IPS DF 19.7 (cell line): ENCODE results near the gene MAEA.

ENCODE experiments used
- DNase-seq: peaks from one replicate; pipeline ENCODE4 v3.0.0-alpha.2; 2013; ENCODE audit warnings: low read depth, low spot score

The MAEA gene

DNA sequence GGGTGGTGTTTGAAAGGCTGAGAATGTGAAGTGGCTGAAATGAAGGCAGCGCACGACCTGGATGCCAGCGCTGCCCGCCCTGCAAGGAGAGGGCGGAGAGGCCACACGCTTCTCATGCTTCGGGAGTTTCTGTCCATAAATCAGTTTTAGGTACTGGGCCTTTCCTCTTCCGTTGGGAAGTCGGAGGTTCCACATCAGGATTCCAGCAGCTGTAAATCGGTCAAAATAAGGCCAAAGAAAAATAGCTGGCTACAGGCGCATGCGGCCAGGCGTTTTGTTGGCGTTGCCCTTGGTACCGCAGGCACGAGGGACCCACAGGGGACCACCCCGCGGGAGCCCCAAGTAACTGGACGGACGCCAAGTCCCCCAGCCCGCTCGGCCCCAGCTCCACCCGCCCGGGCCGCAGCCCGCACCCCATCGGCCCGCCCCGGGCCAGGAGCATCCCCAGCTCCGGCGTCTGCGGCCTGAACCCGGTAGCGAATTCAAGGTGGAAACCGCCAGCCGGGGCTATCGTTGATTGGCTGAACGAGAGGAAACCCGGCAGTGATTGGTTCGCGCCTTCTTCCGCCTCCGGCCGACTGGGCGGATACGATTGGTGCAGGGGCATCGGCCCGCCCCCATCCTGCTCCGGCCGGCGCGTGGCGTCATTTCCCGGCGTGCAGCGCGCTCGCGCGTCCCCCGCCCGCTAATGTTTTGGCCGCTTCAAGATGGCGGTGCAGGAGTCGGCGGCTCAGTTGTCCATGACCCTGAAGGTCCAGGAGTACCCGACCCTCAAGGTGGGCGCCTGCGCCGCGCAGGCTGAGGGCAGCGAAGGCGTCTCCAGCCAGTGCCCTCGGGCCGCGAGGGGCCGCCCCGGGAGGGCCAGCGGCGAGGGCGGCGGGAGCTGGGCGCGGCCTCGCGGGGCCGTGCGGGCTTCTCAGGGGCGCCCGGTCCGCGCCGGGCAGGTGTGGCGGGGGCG is at the start of gene MAEA:
TSS of gene MAEA (plus strand) at position 685 of the 958 bp plus-strand sequence. CDS start at position 708, 23 bp downstream.
- DNase-seq = peak; percentile 89

DNA sequence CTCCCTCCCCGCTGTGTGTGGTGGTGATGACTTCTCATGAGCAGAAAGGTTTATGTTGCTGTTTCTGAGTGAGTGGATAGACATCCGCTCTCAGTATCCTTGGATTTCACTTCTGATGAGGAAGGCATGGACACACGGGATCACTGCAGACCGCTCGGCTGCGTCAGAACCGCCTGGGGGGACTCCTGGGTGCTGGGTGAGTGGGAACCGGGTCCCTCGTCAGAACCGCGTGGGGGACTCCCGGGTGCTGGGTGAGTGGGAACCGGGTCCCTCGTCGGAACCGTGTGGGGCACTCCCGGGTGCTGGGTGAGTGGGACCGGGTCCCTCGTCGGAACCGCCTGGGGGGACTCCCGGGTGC is 49.8 kb upstream of the MAEA start:
- no peak for DNase-seq

DNA sequence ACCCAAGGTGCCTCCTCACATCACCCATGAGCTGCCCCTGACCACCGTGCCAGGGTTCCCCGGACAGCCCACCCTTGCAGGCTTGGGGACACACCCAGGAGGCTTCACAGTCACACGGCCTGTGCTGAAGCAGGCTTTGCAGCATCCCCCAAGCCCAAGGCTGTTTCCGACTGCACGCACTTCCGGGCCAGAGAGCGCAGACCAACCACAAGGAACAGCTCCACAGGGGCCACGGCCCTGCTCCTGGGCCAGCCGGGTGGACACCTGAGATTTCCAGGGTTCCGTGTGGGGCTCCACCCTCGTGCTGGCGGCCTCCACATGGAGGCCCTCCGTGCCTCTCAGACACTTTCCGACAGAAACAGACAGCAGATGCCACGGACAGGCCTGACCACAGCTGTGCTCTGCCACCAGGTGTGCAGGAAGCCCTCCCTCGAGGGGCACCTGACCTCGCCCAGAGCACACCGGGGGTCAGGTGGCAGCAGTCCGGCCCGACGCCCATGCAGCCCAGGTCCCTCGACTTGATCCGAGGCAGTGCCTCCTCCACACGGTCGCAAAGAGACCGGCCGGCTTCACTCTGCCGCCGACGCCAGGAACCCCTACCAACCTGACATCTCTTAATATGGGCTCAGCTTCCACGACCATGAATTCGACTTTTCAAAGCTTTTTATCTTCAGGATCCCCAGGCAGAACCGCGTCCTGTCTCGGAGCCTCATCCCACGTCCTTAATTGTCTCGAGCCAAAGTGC is 48.8 kb upstream of the MAEA start:
- DNase-seq = no peak

DNA sequence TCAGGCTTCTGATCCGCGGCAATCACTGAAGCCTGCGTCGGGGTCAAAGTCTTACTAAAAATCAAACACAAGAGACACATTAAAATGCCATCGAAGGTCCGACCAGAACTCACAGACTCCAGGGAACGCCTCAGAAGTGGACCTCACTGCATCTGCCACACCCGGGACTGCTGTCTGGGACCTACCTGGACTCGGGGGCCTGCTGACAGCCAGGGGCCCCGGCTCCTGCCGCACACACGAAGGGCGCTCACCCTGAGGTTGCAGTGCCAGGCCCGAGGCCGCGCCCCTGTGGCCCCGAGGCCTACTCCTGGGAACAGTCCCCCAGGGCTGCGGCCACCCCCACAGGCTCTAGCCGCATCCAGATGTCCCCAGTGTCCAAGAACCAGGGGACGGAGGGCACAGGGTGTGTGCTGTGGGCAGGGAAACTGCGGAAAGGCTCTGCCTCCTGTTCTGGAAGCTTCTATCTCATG is 48.2 kb upstream of the MAEA start:
- no peak for DNase-seq

DNA sequence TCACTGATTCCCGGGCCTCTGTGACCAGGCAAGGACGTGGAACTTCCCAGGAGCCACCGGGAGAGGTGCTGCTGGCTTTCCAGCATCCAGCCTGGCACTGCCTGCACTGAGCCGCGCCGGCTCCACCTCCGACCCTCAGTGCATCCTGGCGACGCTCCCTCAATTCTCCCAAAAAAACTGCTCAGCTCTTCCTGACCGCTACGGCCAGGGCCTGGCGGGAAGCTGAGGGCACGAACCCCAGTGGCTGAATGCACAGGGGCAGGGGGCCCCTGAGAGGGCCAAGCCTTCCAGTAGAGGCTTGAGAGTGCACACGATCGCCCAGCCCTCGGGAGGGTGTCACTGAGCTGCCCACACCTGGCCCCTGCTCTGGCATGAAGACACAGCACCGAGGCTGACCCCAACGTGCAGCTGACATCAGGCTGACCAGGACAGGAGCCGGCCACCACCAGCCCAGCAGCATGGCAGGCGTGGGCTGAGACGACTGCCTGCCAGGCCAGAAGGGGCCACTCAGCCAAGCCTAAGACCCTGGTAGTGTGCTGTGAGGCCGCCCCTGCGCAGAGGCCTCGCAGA is 47.7 kb upstream of the MAEA start:
- no peak for DNase-seq

DNA sequence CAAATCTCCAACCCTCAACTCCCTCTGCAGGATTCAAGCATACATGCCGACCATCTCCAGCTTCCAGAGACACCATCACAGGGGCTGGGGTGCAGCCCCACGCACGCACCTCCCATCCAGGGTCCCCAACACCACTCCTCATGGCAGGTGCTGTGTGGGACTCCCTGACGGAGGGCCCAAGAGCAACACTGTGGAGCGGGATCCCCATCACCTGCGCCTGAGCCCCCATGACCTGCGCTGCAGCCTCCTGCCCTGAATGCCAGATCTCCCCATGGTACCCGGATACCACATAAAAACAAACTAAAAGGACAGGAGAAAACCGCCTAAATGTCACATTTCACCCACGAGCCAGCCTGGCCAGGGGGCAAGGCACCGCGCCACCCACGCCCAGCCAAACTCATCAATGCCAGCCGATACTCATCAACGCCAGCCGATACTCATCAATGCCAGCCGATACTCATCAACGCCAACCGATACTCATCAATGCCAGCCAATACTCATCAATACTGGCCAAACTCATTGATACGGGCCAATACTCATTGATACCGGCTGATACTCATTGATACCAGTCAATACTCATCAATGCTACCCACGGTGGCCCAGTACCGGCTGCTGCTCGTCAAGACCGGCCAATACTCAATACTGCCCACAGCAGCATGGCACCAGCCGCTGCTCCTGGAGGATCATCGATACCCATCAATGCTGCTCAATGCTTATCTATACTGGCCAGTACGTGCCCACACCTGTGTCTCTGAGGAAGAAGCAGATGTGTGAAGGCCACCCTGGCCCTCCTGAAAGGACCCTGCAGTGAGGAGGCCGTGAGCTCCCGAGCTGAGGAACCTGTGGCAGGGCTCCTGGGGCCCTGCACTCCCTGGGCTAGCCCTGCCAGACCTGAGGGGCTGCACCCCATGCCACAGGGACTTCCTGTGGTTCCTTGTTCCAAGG is 46.9 kb upstream of the MAEA start:
- DNase-seq = no peak

DNA sequence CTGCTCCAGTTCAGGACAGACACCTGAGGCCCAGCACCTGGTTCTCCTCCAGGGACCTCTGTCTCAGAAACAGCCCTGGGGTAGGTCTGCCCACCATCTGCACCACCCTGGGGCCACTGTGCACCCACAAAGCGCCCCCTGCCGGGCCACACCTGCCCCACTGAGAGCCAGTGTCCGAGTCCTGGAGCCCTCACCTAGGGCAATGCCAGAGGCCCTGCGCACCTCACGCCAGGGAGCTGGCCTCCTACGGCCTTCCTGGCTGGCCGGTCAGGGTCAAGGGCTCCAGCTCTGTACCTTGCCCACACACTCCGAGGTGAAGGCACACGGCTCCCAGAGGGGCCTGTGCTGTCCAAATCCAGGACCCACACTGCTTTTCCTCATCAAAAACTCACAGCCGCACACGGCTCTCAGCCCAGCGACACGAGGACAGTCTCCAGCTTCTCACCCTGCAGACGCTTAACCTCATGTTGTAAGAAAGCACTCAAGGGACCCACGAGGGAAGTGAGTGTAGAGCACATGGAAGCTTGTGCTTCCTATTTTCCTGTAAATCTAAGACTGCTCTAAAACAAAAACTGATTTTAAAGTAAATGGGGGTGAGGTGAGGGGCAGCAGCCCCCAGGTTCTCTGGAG is 46.1 kb upstream of the MAEA start:
- DNase-seq = no peak

DNA sequence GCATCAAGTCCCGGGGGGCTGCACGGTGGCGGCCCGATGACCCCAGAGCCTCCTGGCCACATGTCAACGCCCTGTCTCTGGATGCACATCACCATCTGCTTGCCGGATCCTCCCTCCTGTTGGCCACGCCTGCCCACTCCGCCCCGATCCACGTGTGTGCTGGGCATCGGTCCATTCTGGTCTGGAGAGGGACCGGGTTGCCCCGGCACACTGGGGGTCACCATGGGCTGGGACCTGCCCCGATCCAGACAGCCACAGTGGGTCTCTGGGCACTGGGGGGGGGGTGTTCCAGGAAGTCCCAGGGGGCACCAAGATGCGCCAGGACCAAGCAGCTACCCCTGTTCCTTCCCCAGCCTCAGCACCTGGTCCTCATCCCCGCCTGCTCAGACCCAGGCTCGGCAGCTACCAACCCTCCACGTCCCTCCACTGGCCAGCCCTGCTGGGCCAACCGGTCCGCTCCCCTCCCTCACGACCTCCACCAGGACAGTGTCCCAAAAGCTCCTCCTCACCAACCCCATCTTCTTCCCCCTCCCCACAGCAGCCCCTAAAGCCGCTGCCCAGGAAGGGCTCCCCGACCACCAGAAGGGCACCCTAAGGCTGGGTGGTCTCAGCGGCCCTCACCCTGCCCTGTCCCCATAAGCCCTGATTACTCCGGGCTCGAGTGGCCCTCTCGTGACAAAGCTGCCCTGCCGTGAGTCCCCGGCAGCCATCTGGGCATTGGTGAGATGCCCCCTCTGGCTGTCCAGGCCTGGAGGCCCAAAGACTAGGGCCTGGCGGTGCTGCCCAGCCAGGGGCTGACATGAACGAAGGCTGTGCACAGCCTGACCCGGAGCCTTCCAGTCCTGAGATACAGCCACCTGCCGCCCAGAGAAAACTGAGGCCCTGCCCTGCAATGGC is 45.4 kb upstream of the MAEA start:
- no peak for DNase-seq

DNA sequence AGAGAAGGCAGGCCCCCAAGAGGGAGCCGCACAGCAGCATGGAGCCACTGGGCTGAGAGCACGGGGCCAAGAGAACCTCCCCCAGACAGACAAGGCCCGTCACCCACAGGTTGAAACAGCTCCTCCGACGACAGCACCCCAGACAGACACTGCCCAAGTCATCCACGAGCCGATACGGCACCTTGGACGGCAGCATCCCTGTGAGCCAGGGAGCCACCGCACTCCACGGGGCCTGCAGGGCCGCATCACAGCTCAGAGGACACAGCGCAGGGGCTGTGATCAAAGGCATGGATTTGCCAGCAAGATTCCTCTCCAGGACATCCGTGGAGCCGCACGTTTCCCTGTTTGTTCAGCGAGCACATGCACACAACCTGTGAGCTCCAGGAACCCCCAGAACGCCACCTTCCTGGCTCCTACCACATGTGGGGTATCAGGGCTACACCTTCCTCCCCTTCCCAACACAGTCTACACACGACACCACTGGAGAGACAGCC is 44.7 kb upstream of the MAEA start:
- no peak for DNase-seq

DNA sequence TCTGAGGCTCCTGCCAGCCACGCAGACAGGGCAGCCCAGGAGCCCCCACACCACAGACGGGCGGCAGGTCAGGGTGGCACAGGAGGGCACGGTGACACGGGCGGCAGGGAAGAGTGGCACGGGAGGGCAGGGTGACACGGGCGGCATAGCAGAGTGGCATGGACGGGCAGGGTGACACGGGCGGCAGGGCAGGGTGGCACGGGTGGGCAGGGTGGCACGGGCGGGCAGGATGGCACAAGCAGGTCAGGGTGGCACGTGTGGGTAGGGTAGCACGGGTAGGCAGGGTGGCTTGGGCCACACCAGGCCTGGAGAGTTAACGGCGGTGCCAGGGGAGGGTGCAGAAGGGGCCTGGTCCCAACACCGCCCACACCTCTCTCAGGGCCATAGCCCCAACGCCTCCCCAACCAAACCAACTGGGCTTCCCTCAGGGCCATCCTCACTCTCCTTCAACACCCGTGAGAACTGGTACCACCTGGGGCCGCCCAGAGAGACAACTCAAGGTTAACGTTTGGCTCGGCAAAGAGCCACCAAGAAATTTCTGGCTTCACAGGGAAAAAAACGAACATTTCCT is 44.1 kb upstream of the MAEA start:
- DNase-seq = no peak

DNA sequence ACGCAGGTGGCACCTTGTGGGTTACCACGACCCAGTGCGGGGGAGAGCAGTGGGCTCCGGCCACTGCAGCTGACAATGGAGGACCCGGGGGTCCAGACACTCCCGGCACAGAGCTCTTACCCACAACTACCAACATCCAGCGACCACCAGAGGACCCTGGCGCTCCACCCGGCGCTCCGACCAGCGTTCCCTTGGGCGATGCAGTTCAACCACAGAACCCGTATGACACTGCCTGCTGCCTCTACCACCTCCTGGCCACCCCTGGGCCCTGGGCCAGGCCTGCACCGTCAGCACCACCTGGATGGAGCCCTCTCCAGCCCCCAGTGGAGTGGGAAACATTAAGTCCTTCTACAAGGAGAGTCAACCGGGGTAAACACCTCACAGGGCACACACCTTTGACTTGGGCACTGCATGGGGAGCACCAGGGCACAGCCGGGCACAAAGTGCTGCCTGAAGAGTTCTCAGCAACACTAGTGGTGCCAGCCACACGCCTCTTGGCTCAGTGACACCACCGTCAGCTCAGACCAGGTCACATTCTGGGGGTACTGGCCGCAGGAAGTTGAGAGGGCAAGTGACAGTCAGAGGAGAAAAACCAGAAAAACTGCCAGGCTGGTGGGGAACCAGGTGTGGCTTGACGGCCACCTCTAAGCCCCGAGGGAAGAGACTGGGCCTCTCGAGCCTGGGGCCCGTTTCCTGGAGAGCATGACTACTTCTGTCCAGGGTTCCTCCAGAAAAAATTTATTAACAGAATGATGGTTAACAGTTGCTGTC is 43.4 kb upstream of the MAEA start:
- no peak for DNase-seq

DNA sequence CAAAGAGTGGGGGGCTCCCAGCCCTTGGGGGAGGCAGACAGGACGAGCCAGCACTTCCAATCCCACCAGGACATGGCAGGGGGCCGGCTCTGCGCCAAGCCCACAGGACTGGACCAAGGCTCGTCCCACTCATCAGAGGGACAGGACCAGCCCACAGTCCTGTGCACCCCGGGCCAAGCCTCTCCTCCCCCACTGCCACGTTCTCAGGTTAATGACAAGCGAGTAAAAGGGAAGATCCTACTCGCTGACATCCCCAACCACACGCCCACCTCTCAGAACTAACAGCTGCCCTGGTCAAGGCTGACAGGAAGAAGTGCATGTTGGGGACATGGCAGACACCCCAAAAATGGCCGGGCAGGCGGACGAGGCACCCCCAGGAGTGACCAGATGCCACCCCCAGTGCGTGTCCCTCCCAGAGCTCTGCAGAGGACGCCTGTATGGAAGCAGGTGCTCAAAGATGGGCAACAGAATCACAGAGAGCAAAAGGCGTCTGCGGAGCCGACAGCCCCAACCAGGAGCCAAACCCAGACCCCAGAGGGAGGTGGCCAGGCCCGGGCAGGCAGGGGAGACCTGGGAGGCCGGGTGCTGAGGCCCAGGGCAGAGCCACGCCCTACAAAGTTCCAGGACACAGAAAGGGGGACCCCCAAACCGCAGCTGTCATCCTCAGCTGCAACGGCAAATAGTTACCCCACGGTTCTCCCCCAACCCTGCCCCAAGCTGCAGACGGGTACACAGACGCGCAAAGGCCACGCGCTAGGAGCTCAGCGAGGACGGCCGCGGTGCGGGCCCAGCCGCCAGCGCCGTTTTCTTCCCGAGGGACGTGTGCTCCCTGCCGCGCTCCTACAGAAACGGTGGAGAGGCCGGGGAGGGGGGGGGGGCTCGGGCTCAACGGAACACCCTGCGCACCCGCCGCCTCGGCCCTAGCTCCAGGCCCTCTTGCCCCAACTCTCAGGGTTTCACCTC is 42.5 kb upstream of the MAEA start:
- DNase-seq = no peak

DNA sequence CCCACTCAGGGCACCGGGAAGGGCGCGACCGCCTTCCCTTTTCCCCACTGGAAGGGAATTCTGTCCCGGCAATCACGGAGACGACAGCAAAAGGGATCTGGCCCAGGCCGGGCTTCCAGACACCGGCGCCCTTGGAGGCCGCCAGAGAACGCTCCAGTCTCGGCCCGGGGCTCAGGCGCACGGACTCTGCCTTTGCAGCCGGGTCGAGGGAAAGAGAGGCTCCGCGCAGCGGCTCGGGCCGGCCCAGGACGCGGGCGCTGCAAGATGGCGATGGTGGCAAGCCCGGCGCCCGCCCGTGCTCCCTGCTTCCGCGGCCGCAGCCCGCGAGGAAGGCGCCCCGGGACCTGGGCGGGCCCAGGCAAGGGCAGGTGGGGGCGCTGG is 41.8 kb upstream of the MAEA start:
- no peak for DNase-seq

DNA sequence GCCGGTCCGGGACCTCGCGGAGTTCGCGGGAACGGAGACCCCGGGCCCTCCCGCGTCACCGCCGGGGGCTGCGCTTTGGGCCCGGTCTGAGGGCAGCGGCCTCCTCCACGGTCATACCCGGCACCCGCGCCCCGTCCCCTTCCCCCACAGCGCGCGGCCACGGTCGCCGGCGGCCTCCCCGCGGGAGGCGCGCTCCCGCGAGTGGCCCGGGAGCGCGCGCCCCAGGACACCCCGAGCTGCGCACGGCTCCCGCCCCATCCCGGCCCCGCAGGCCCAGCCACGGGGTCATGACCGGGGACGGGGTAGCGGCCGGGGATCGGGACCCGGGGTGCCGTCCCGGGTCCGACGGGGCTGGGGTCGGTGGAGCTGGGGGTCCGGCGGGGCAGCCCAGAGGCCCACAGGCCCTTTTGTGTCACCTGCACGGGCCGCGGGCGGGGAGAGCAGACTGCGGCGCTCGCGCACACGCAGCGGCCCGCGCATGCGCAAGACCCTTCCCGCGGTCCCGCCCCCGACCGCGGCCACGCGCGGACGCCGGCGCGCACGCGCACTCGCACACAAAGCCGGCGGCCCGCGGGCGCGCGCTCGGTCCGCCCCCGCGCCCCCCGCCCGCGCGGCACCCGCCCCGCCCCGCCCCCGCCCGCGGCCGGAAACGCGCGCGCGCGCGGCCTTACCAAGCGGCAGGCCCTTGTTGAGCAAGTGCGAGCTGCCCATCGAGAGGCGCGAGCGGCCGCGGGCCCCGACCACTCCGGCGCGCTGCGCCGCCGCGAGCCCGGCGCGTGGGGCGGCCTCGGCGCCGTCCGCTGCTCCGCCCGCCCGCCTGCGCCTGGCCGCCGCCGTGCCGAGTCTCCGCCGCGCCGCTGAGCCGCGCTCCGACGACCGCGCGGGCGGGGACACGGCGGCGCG is 41.2 kb upstream of the MAEA start, which contains the start of gene CTBP1:
TSS of gene CTBP1 (minus strand) at position 886 of the 903 bp plus-strand sequence. CDS start 7,799 bp downstream, outside the sequence.
- no peak for DNase-seq

DNA sequence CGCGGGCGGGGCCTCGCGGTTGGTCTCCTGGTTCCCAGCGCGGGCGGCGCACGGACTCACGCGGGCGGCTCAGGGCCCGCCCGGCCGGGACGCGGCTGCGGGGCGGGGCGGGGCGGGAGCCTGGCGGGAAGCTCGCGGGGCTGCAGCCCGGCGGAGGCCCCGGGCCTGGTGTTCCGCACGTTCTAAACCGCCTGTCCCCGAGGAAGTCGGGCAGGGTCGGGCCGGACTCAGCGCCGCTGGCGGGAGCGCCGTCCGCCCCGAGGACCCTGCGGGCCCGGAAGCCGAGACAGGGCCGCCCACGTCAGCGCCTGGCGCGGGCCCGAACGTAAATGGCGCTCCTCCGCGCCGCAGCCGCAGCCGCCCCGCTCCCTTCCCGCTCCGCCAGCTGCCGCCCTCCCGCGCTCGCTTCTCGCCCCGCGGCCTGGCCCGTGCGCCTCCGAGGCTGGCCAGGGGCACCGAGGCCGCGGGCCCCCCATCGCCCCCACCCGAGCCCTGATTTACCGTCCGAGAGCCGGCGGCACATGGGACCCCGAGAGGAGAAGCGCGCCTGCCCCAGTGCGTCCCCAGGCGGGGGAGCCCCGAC is 40.5 kb upstream of the MAEA start:
- DNase-seq = no peak
